Measurements from ENCODE around the gene ACSM6.
"Not testable (repeated sequence)": the region's sequence is repeated elsewhere in the genome, so short reads cannot be mapped to it uniquely, and the experiment has no call there.

The ACSM6 gene, protein sequence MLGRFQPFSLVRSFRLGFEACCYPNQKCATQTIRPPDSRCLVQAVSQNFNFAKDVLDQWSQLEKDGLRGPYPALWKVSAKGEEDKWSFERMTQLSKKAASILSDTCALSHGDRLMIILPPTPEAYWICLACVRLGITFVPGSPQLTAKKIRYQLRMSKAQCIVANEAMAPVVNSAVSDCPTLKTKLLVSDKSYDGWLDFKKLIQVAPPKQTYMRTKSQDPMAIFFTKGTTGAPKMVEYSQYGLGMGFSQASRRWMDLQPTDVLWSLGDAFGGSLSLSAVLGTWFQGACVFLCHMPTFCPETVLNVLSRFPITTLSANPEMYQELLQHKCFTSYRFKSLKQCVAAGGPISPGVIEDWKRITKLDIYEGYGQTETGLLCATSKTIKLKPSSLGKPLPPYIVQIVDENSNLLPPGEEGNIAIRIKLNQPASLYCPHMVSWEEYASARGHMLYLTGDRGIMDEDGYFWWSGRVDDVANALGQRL

GRCh38 chr10:95193944-95194343, at the start of gene ACSM6:
TSS of gene ACSM6 (plus strand) at chr10:95194238. CDS start at chr10:95194486, 248 bp downstream.
- no peak for DNase-seq

DNA sequence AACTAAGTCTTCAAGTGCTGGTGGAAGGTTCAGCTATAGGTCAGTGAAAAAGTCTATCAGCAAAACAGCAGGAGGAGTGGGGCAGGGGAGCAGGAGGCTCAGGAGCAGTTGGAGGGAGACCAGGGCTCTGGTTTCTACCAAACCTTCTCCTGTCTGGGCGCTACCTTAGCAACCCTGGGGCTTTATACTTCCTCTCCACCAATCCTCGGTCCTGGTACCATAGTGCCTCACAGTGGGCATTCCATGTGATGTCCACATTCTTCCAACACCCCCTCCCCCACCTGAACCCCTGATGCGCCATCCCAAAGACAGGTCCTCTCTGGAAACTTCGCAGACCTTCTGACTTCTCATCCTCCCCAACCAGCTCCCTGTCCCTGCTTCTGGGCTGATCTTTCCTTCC, 25.3 kb upstream of the ACSM6 start:
- DNase-seq: no peak

GRCh38 chr10:95169522-95169921, 24.5 kb upstream of the ACSM6 start:
- no peak for DNase-seq

DNA sequence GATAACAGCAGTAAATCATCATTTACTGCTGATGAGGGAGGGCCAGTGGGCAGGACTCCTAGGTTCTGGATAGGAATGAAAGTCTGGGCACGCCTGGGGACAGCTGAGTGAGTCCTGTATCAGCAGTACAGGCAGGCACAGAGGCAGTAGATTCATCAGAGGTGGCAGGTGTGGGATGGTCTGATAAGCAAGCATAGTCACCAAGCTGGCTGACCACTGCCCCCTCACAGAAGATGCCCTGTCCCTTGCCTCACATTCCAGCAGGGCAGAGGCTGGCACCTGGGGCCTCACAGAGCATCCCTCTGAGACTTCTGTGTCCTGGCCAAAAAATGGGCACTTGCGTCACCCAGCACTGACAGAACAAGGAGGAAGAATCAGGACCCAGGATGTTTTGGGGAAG, 23.2 kb upstream of the ACSM6 start:
- no peak for DNase-seq

DNA sequence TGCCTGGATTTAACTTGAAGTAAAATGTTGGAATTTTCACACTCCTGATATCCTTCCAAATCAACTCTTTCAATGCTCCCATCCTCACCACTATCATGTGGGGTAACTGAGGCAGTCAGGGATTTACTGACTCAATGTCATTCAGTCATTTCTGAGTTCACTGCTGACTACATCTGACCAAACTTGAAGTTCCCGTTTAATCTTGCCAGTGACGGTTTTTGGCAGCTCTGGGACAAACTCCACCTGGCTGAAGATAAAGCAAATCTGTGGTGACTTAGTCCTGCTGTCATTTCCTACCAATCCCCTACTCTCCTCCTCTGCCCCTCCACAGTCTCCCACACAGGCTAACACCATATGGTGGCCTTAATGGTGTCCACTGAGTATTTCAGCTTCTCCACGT, 22.7 kb upstream of the ACSM6 start:
- DNase-seq: no peak

- no peak for DNase-seq
These were observed 21.2 kb upstream of the ACSM6 start for GRCh38 chr10:95172851-95173250.

DNA sequence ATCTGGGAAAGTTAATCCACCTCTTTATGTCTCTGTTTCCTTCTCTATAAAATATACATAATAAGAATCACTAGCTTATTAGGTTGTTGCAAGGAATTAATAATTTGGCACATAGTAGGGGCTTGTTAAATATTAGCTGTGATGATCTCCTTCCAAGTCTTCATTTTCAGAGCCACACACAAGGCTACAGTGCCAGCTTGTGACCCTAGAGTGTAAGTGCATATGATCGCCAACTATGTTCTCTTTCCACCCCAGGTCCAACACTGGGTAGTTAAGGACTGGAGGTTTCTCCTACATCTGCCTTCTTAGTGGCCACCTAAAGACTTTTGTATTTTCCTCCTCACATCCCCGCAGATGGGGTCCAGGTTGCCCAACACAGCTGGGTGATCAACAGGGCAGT, 17.9 kb upstream of the ACSM6 start:
- DNase-seq: no peak

DNA sequence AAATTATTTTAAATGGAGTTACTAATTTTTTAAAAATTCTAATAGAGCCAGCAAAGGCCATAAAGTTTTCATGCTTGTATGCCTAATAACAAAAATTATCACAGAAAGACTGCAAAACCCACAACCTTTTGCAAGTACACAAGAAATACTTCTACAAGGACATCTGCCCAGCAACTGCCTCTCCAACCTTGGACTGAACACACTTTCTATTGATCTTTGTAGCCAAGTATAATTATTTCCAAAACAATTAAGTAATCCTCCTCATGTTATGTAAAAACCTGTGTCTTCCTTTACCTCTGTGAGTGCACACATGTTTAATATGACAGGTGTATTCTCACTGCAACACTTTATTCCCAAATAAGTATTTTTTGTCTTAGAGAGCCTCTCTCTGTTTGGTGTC, 16.6 kb upstream of the ACSM6 start:
- DNase-seq: no peak

DNA sequence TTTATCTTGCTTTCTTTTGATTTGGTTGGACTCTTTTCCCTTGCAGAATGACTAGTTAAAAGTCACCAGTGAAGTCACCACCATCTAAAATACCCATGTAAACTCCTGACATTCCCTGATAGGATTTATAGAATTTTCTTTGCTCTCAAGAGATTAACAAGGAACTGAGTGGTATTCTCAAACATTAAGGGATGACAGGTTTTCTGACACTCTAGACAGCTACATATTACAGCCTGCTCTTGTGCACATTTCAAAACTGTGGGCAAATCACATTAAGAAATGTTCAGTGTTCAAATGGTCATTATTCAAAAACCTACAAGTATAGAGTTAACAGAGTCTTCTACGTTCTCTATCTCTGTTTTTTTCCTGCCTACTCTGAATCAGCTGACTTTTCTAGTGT, 15.8 kb upstream of the ACSM6 start:
- DNase-seq: no peak

GRCh38 chr10:95178797-95179196, 15.2 kb upstream of the ACSM6 start:
- no peak for DNase-seq

GRCh38 chr10:95181726-95182125, 12.3 kb upstream of the ACSM6 start:
- DNase-seq: no peak

DNA sequence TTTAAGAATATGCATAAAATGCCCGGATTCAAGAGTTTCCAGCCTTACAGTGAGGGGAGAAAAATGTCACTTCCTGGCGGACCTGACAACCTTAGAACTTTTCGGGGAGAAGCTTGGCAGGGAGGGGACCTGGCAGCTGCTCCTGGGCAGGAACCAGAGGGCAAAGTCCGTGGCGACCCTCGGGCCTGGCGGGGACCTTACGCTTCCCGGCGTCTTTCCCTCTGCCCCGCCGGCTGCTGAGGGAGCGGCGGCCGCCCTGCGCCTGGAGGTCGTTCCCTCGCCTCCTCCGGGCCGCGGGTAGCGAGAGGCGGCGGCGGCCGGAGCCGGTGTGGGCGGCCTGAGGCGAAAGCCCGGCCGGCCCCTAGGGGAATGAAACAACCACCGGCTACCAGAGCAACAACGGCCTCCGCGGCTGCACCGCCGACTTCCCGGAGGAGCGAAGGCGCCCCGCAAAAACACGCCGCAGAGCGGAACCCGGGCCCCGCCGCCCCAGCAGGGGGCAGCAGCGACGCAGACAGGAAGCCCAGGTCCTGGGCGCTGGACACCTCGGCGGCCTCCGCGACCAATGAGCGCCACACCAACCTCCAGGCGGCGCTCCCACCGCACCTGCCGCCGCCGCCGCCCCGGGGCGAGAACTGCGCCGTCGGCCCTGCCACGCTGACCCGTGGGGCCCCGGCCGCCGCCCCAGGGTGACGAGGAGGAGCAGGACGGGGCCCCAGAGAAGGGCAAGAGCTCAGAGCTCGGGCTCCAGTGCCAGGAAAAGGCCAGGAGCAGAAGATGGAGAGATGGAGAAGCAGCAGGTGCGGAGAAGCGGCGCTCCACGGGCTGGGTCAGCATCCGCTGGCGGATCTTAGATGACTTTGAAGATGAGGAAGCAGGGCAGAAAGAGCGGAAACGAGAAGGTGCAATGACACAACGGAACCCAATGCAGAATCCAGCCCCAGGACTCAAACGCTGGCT, 10.5 kb upstream of the ACSM6 start:
- DNase-seq: peak; percentile 9 to 38 (median 31)

DNA sequence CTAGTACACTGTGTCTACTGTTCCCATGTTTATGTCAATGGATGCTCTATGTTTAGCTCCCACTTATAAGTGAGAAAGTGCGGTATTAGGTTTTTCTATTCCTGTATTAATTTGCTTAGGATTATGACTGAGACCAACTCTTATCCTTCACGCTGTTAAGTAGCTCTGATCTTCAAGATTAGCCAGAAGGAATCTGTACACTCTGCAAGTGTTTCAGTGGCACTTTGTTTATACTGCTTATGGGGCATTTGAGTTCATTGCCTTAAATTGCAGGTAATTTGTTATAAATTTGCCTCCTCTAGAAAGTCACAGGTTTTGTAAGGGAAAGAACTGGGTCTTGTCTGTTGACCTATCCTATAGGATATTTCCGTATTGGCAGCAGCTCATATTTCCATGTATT, 6.4 kb upstream of the ACSM6 start:
- no peak for DNase-seq

DNA sequence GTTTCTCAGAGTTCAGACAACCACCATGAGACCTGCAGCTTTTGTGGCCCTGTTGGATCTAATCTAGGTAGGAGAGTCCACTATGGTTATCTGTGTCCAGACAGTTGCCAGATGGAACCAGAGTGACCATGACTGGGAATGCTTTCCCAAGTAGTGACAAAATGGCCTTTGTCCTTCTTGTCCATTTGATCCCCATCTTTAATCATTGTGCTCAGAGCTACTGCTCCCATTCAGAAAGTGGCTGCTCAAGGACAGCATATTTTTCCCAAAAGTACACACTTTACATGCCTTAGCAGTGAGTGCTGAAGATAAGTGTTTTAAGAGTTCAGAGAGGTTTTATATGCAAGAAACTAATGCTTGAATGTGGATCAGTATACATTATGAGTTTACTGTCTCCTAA, 5.4 kb upstream of the ACSM6 start:
- DNase-seq: no peak

- DNase-seq: no peak
These were observed 2.0 kb downstream of the ACSM6 start for GRCh38 chr10:95196046-95196445.

GRCh38 chr10:95201736-95202135, 7.7 kb downstream of the ACSM6 start:
- no peak for DNase-seq

DNA sequence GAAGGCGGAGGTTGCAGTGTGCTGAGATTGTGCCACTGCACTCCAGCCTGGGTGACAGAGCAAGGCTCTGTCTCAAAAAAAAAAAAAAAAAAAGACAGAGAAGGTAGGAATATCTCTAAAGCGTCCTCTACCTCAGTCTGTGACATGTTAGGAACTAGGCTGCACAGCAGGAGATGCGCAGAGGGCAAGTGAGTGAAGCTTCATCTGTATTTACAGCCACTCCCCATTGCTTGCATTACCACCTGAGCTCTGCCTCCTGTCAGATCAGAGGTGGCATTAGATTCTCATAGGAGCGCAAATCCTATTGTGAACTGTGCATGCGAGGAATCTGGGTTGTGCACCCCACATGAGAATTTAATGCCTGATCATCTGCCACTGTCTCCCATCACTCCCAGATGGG, 8.8 kb downstream of the ACSM6 start:
- DNase-seq: not testable (repeated sequence)

- DNase-seq: no peak
These were observed 14.8 kb downstream of the ACSM6 start for GRCh38 chr10:95208702-95209391.

- no peak for DNase-seq
These were observed 15.6 kb downstream of the ACSM6 start for GRCh38 chr10:95209509-95210127.

DNA sequence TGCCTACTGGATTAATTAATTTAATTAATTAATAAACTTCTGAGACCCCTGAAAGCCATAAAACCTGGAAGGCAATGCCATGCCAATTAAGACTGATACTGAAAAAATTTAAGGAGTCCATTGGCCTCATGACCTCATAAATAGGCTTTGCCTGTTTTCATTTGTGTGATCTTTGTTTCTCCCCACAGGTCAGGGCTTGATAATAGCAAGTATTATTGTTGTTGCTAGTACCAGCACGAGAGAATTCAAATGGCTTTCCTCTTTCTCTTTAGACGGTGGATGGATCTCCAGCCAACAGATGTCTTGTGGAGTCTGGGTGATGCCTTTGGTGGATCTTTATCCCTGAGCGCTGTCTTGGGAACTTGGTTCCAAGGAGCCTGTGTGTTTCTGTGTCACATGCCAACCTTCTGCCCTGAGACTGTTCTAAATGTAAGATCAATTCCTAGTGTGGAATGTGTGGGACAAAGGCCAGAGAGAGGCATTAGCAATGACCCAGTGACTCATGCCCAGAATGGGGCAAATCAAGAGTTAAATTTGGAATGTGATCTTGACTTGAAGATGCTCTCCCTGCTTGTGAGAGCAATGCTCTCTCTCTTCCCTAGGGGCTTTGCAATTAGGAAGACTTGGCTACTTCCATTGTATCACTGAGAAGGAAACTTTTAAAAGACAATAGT, 17.7 kb downstream of the ACSM6 start:
- no peak for DNase-seq

DNA sequence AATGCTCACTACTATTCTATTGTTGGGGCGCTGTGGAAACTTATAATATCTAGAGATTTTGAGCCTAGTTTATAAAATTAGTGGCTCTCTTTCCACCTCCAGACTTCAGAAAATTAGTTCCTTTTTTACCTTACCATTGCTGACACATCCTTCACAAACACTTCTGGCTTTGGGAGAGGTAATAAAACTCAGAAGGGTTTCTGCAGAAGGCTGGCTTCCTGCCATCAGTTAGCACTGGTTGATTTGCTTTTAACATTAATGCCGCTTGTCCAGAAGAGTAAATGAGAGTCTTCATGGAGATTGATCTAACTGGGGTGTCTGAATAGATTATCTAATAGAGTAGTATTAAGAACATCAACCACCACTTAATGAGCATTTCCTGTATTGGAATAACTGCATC, 20.3 kb downstream of the ACSM6 start:
- DNase-seq: no peak

- no peak for DNase-seq
These were observed 20.8 kb downstream of the ACSM6 start for GRCh38 chr10:95214793-95215192.
